Activated T-helper 17 cell treated with anti-CD3 and anti-CD28 coated beads, Interleukin-2, amount 50 U/mL, for 72 hours (primary cell): ENCODE results near the gene MATN3. TPM values are rescaled to one million over a fixed set of nuclear protein-coding genes. Genes with fewer than 3 reads are reported as not detected.

ENCODE experiments used
- ATAC-seq: fragments of 150-1000 bp; cut with Tn5 transposase; replicated peaks from 2 replicates; pipeline ENCODE4 v1.10.0; 2021; ENCODE audit warnings: mild to moderate bottlenecking, moderate library complexity
- H3K27ac Mint-ChIP-seq: one replicate; pipeline ENCODE4 v1.8.0; 2022; ENCODE audit warnings: mixed read lengths
- H3K27me3 Mint-ChIP-seq: one replicate; pipeline ENCODE4 v1.8.0; 2022; ENCODE audit warnings: mixed read lengths
- H3K36me3 Mint-ChIP-seq: one replicate; pipeline ENCODE4 v1.8.0; 2022; ENCODE audit warnings: low read depth, mild to moderate bottlenecking, mixed read lengths
- H3K4me1 Mint-ChIP-seq: one replicate; pipeline ENCODE4 v1.8.0; 2022; ENCODE audit warnings: mixed read lengths
- H3K4me3 Mint-ChIP-seq: one replicate; pipeline ENCODE4 v1.8.0; 2022; ENCODE audit warnings: mild to moderate bottlenecking, mixed read lengths
- H3K9me3 Mint-ChIP-seq: one replicate; pipeline ENCODE4 v1.8.0; 2022; ENCODE audit warnings: mixed read lengths
- total RNA-seq, 2 donors: library from RNA; stranded (reverse); gene quantifications; one replicate each; pipeline ENCODE4 v1.2.3, GENCODE V29; 2022

The MATN3 gene
- total RNA-seq, 2 donors from 2014 or later, result not detected

- H3K27me3 Mint-ChIP-seq, result no peaks in the 10 kb centered on the region
- ATAC-seq, result no peak
- H3K4me1 Mint-ChIP-seq, result no peaks in the 10 kb centered on the region
Observed at GRCh38 chr2:20025065-20025786, 12.8 kb upstream of the MATN3 start.

GRCh38 chr2:20023688-20024087 lies 11.2 kb upstream of the MATN3 start:
- peak; percentile 50 for ATAC-seq

More at GRCh38 chr2:20025065-20025786, 12.8 kb upstream of the MATN3 start:
- H3K27ac Mint-ChIP-seq, result no peak overlapping the region
- H3K4me3 Mint-ChIP-seq, result no peak overlapping the region
- H3K36me3 Mint-ChIP-seq, result peaks cover 28% of the 10 kb centered on the region
- peaks cover 18% of the 10 kb centered on the region for H3K9me3 Mint-ChIP-seq

GRCh38 chr2:20021405-20022009 lies 9.0 kb upstream of the MATN3 start:
- Mint-ChIP-seq H3K27me3 (no peaks in the 10 kb centered on the region), H3K27ac (no peak overlapping the region), H3K36me3 (no peaks in the 10 kb centered on the region), H3K4me1 (no peaks in the 10 kb centered on the region), H3K9me3 (peaks cover 17% of the 10 kb centered on the region), H3K4me3 (no peak overlapping the region)
- ATAC-seq, result no peak

More at GRCh38 chr2:20023688-20024087, 11.2 kb upstream of the MATN3 start:
- Mint-ChIP-seq H3K27me3 (no peaks in the 10 kb centered on the region), H3K9me3 (peaks cover 17% of the 10 kb centered on the region), H3K36me3 (peaks cover 13% of the 10 kb centered on the region), H3K4me3 (no peak overlapping the region), H3K4me1 (no peaks in the 10 kb centered on the region), H3K27ac (no peak overlapping the region)

GRCh38 chr2:20019747-20020146 lies 7.3 kb upstream of the MATN3 start:
- Mint-ChIP-seq H3K9me3 (peaks cover 17% of the 10 kb centered on the region), H3K36me3 (no peaks in the 10 kb centered on the region), H3K27me3 (no peaks in the 10 kb centered on the region), H3K4me3 (no peak overlapping the region), H3K4me1 (no peaks in the 10 kb centered on the region), H3K27ac (no peak overlapping the region)
- no peak for ATAC-seq

- no peak for ATAC-seq
- H3K27me3 Mint-ChIP-seq, result no peaks in the 10 kb centered on the region
- no peaks in the 10 kb centered on the region for H3K36me3 Mint-ChIP-seq
- no peak overlapping the region for H3K27ac Mint-ChIP-seq
- peaks cover 17% of the 10 kb centered on the region for H3K9me3 Mint-ChIP-seq
- no peaks in the 10 kb centered on the region for H3K4me1 Mint-ChIP-seq
- H3K4me3 Mint-ChIP-seq, result no peak overlapping the region
Observed at GRCh38 chr2:20018601-20019152, 6.2 kb upstream of the MATN3 start.

- Mint-ChIP-seq H3K9me3 (peaks cover 10% of the 10 kb centered on the region), H3K27me3 (peaks cover 8% of the 10 kb centered on the region), H3K4me3 (no peak overlapping the region), H3K27ac (no peak overlapping the region), H3K4me1 (peaks cover 5% of the 10 kb centered on the region), H3K36me3 (no peaks in the 10 kb centered on the region)
- no peak for ATAC-seq
Observed at GRCh38 chr2:20016346-20016745, 3.9 kb upstream of the MATN3 start.

- no peak overlapping the region for H3K4me3 Mint-ChIP-seq
- ATAC-seq, result peak; percentile 48
Observed at GRCh38 chr2:20015482-20016083, 3.1 kb upstream of the MATN3 start.

GRCh38 chr2:20013126-20013849 lies 820 bp upstream of the MATN3 start:
- Mint-ChIP-seq H3K36me3 (no peaks in the 10 kb centered on the region), H3K9me3 (no peaks in the 10 kb centered on the region), H3K27ac (no peak overlapping the region), H3K27me3 (peaks cover 8% of the 10 kb centered on the region), H3K4me1 (peaks cover 5% of the 10 kb centered on the region), H3K4me3 (peak overlapping the region; percentile 65)
- ATAC-seq, result no peak

More at GRCh38 chr2:20015482-20016083, 3.1 kb upstream of the MATN3 start:
- no peaks in the 10 kb centered on the region for H3K36me3 Mint-ChIP-seq
- H3K9me3 Mint-ChIP-seq, result peaks cover 7% of the 10 kb centered on the region
- H3K27me3 Mint-ChIP-seq, result peaks cover 8% of the 10 kb centered on the region
- H3K27ac Mint-ChIP-seq, result no peak overlapping the region
- peaks cover 5% of the 10 kb centered on the region for H3K4me1 Mint-ChIP-seq

GRCh38 chr2:20012032-20012281 lies 511 bp downstream of the MATN3 start:
- Mint-ChIP-seq H3K27ac (no peak overlapping the region), H3K4me1 (peaks cover 5% of the 10 kb centered on the region), H3K27me3 (peaks cover 13% of the 10 kb centered on the region), H3K36me3 (no peaks in the 10 kb centered on the region), H3K9me3 (no peaks in the 10 kb centered on the region), H3K4me3 (peak overlapping the region; percentile 67)
- ATAC-seq, result no peak

GRCh38 chr2:20011276-20012031 lies 1.0 kb downstream of the MATN3 start:
- Mint-ChIP-seq H3K27ac (no peak overlapping the region), H3K27me3 (peaks cover 13% of the 10 kb centered on the region), H3K4me3 (peak overlapping the region; percentile 67)

GRCh38 chr2:20008703-20009102 lies 3.8 kb downstream of the MATN3 start:
- Mint-ChIP-seq H3K36me3 (no peaks in the 10 kb centered on the region), H3K27ac (no peak overlapping the region), H3K4me1 (peaks cover 5% of the 10 kb centered on the region), H3K4me3 (no peak overlapping the region), H3K9me3 (no peaks in the 10 kb centered on the region), H3K27me3 (peaks cover 13% of the 10 kb centered on the region)
- ATAC-seq, result no peak

More at GRCh38 chr2:20011276-20012031, 1.0 kb downstream of the MATN3 start:
- Mint-ChIP-seq H3K9me3 (no peaks in the 10 kb centered on the region), H3K4me1 (peaks cover 5% of the 10 kb centered on the region), H3K36me3 (no peaks in the 10 kb centered on the region)
- ATAC-seq, result no peak

GRCh38 chr2:20005891-20006470 lies 6.5 kb downstream of the MATN3 start:
- no peaks in the 10 kb centered on the region for H3K9me3 Mint-ChIP-seq
- peaks cover 10% of the 10 kb centered on the region for H3K27me3 Mint-ChIP-seq
- H3K36me3 Mint-ChIP-seq, result no peaks in the 10 kb centered on the region
- no peak overlapping the region for H3K4me3 Mint-ChIP-seq
- H3K4me1 Mint-ChIP-seq, result no peaks in the 10 kb centered on the region
- no peak overlapping the region for H3K27ac Mint-ChIP-seq
- no peak for ATAC-seq

GRCh38 chr2:20005067-20005627 lies 7.3 kb downstream of the MATN3 start:
- H3K27me3 Mint-ChIP-seq, result peaks cover 13% of the 10 kb centered on the region
- H3K27ac Mint-ChIP-seq, result no peak overlapping the region
- H3K4me1 Mint-ChIP-seq, result no peaks in the 10 kb centered on the region
- no peak for ATAC-seq
- H3K9me3 Mint-ChIP-seq, result no peaks in the 10 kb centered on the region
- no peaks in the 10 kb centered on the region for H3K36me3 Mint-ChIP-seq
- no peak overlapping the region for H3K4me3 Mint-ChIP-seq
